SK-N-SH treated with all-trans-retinoic acid at 6 μM for 48 hours (cell line): ENCODE data around the gene SERGEF.

Source experiments
- ATAC-seq: fragments of 200-7000 bp; cut with Tn5 transposase; 3 replicates; pipeline ENCODE4 v1.9.1; 2020; ENCODE audit warnings: mild to moderate bottlenecking, moderate library complexity
- ARNTL ChIP-seq: fragments of 450-650 bp; formaldehyde crosslinking; IDR thresholded peaks from 2 replicates; pipeline ENCODE4 v1.5.0; 2020; ENCODE audit warnings: low read depth, mild to moderate bottlenecking, moderate library complexity, borderline replicate concordance
- BACH2 ChIP-seq: fragments of 250-450 bp; sonication (Bioruptor Pico); IDR thresholded peaks from 2 replicates; pipeline ENCODE4 v1.9.0; 2021; ENCODE audit warnings: mild to moderate bottlenecking, borderline replicate concordance
- CREB5 ChIP-seq: fragments of 250-450 bp; sonication (Bioruptor Pico); IDR thresholded peaks from 2 replicates; pipeline ENCODE4 v1.5.1; 2020; ENCODE audit warnings: low read depth, mild to moderate bottlenecking, moderate library complexity
- CSDC2 ChIP-seq: fragments of 250-450 bp; sonication (Bioruptor Pico); IDR thresholded peaks from 2 replicates; pipeline ENCODE4 v1.5.0; 2020; ENCODE audit warnings: mild to moderate bottlenecking, moderate library complexity
- GLIS3 ChIP-seq: fragments of 250-450 bp; sonication (Bioruptor Pico); IDR thresholded peaks from 2 replicates; pipeline ENCODE4 v1.5.0; 2020; ENCODE audit warnings: mild to moderate bottlenecking, moderate library complexity
- PATZ1 ChIP-seq: fragments of 250-450 bp; sonication (Bioruptor Pico); IDR thresholded peaks from 2 replicates; pipeline ENCODE4 v1.8.0; 2020; ENCODE audit warnings: mild to moderate bottlenecking, moderate library complexity, borderline replicate concordance
- POU6F1 ChIP-seq: fragments of 250-450 bp; sonication (Bioruptor Pico); IDR thresholded peaks from 2 replicates; pipeline ENCODE4 v1.8.0; 2021; ENCODE audit warnings: low read depth, mild to moderate bottlenecking, moderate library complexity, borderline replicate concordance
- PPARA ChIP-seq: fragments of 250-450 bp; sonication (Bioruptor Pico); IDR thresholded peaks from 2 replicates; pipeline ENCODE4 v1.5.0; 2020; ENCODE audit warnings: mild to moderate bottlenecking, borderline replicate concordance
- RARB ChIP-seq: fragments of 250-450 bp; sonication (Bioruptor Pico); IDR thresholded peaks from 2 replicates; pipeline ENCODE4 v1.8.0; 2021; ENCODE audit warnings: mild to moderate bottlenecking, moderate library complexity
- SNAI2 ChIP-seq: fragments of 250-450 bp; sonication (Bioruptor Pico); IDR thresholded peaks from 2 replicates; pipeline ENCODE4 v1.5.0; 2020; ENCODE audit warnings: mild to moderate bottlenecking, moderate library complexity
- TSHZ2 ChIP-seq: fragments of 250-450 bp; sonication (Bioruptor Pico); IDR thresholded peaks from 2 replicates; pipeline ENCODE4 v1.5.0; 2020; ENCODE audit warnings: mild to moderate bottlenecking, moderate library complexity
- ZFP3 ChIP-seq: fragments of 250-450 bp; sonication (Bioruptor Pico); IDR thresholded peaks from 2 replicates; pipeline ENCODE4 v1.5.0; 2020; ENCODE audit warnings: mild to moderate bottlenecking, moderate library complexity
- ZFP30 ChIP-seq: fragments of 450-650 bp; formaldehyde crosslinking; IDR thresholded peaks from 2 replicates; pipeline ENCODE4 v1.5.0; 2022; ENCODE audit warnings: mild to moderate bottlenecking, moderate library complexity
- ZNF70 ChIP-seq: fragments of 450-650 bp; formaldehyde crosslinking; IDR thresholded peaks from 2 replicates; pipeline ENCODE4 v1.5.0; 2020; ENCODE audit warnings: mild to moderate bottlenecking, moderate library complexity
- ZNF8 ChIP-seq: fragments of 450-650 bp; formaldehyde crosslinking; IDR thresholded peaks from 2 replicates; pipeline ENCODE4 v1.5.0; 2020; ENCODE audit warnings: mild to moderate bottlenecking, moderate library complexity

Gene SERGEF

GRCh38 chr11:18010121-18010670 is 2.7 kb downstream of the SERGEF start:
- no peak for ATAC-seq
- TF ChIP-seq PPARA (CRISPR knock-in tag) (no peak), POU6F1 (CRISPR knock-in tag) (no peak), ZFP30 (CRISPR knock-in tag) (no peak), ARNTL (CRISPR knock-in tag) (no peak), BACH2 (CRISPR knock-in tag) (no peak), ZFP3 (CRISPR knock-in tag) (no peak), CSDC2 (CRISPR knock-in tag) (no peak), PATZ1 (no peak), SNAI2 (CRISPR knock-in tag) (no peak), GLIS3 (CRISPR knock-in tag) (no peak), ZNF70 (CRISPR knock-in tag) (no peak), TSHZ2 (CRISPR knock-in tag) (no peak)
- TF ChIP-seq, all 23 proteins: peak for 0

GRCh38 chr11:18005376-18006129 is 7.3 kb downstream of the SERGEF start:
- ATAC-seq: no peak
- no peak for TF ChIP-seq SNAI2 (CRISPR knock-in tag)
- no peak for TF ChIP-seq ZFP30 (CRISPR knock-in tag)

- TF ChIP-seq CREB5: no peak
- no peak for TF ChIP-seq TSHZ2 (CRISPR knock-in tag)
- no peak for TF ChIP-seq RARB (CRISPR knock-in tag)
- ATAC-seq: no peak
These were observed 11.7 kb downstream of the SERGEF start for GRCh38 chr11:18001191-18001590.

GRCh38 chr11:18000760-18001159 is 12.1 kb downstream of the SERGEF start:
- no peak for ATAC-seq
- no peak for TF ChIP-seq ZFP3 (CRISPR knock-in tag)
- no peak for TF ChIP-seq CSDC2 (CRISPR knock-in tag)
- TF ChIP-seq TSHZ2 (CRISPR knock-in tag): no peak
- no peak for TF ChIP-seq ZNF8 (CRISPR knock-in tag)
- no peak for TF ChIP-seq SNAI2 (CRISPR knock-in tag)
- TF ChIP-seq POU6F1 (CRISPR knock-in tag): no peak
- no peak for TF ChIP-seq ZFP30 (CRISPR knock-in tag)
- no peak for TF ChIP-seq ZNF70 (CRISPR knock-in tag)
- no peak for TF ChIP-seq PATZ1
